Retinal pigment epithelial cell (primary cell): ENCODE measurements around the gene IFITM1.
"Not testable (repeated sequence)": the region's sequence is repeated elsewhere in the genome, so short reads cannot be mapped to it uniquely, and the experiment has no call there.

Experiments used
- DNase-seq: peaks from one replicate; pipeline ENCODE4 v3.0.0-alpha.2; 2010; ENCODE audit warnings: low read depth
- H3K4me3 ChIP-seq: 2 replicates; pipeline ENCODE4 v1.5.1; 2011; ENCODE audit warnings: mild to moderate bottlenecking, low read length, control low read depth, moderate library complexity
- CTCF ChIP-seq: conservative IDR thresholded peaks from 2 replicates; pipeline ENCODE4 v1.5.1; 2011; ENCODE audit warnings: low read depth, low read length, control low read depth, inconsistent platforms

The IFITM1 gene

GRCh38 chr11:329886-330253 is 16.0 kb downstream of the IFITM1 start:
- TF ChIP-seq CTCF, result no peak
- no peak overlapping the region for H3K4me3 ChIP-seq
- no peak for DNase-seq

GRCh38 chr11:330307-330693 is 16.5 kb downstream of the IFITM1 start:
- H3K4me3 ChIP-seq, result no peak overlapping the region
- DNase-seq, result no peak
- TF ChIP-seq CTCF, result no peak

GRCh38 chr11:330694-331357 is 17.0 kb downstream of the IFITM1 start:
- TF ChIP-seq CTCF, result no peak
- DNase-seq, result no peak
- H3K4me3 ChIP-seq, result no peak overlapping the region

- H3K4me3 ChIP-seq, result no peak overlapping the region
- TF ChIP-seq CTCF, result no peak
- DNase-seq, result no peak
Observed at GRCh38 chr11:331358-332060, 17.7 kb downstream of the IFITM1 start.

GRCh38 chr11:332651-333480 is 19.0 kb downstream of the IFITM1 start:
- no peak for DNase-seq
- no peak for TF ChIP-seq CTCF
- no peak overlapping the region for H3K4me3 ChIP-seq

- not testable (repeated sequence) for DNase-seq, H3K4me3 ChIP-seq
Observed at GRCh38 chr11:333616-334263, 19.9 kb downstream of the IFITM1 start.
